GM12878 (cell line): ENCODE data around the gene RFFL. TPM values are rescaled to one million over a fixed set of nuclear protein-coding genes. Genes with fewer than 3 reads are reported as not detected.

Experiments used
- ATF7 ChIP-seq: fragments of 450-650 bp; IDR thresholded peaks from 2 replicates; pipeline ENCODE4 v1.6.1; 2016; ENCODE audit warnings: low read depth, mild to moderate bottlenecking
- CBFB ChIP-seq: IDR thresholded peaks from 2 replicates; pipeline ENCODE4 v1.6.1; 2016; ENCODE audit warnings: antibody characterized with exemption, low read depth
- CEBPB ChIP-seq, 2 experiments: fragments of 150-350 bp in 1 of 2; IDR thresholded peaks; 2 replicates each; pipeline ENCODE4 v1.6.1; 2012 to 2014; ENCODE audit warnings: low read depth in 2 of 2, low read length in 2 of 2, borderline replicate concordance in 1 of 2, inconsistent platforms in 1 of 2
- DPF2 ChIP-seq: fragments of 450-650 bp; IDR thresholded peaks from 2 replicates; pipeline ENCODE4 v1.6.1; 2017; ENCODE audit warnings: mild to moderate bottlenecking
- FOS ChIP-seq: IDR thresholded peaks from 3 replicates; pipeline ENCODE4 v1.6.1; 2011; ENCODE audit warnings: borderline replicate concordance; ENCODE audit not compliant: insufficient read length; ENCODE audit errors: extremely low read depth
- FOXK2 ChIP-seq: fragments of 450-650 bp; IDR thresholded peaks from 2 replicates; pipeline ENCODE4 v1.6.1; 2017; ENCODE audit warnings: mild to moderate bottlenecking, moderate library complexity
- KAT2A ChIP-seq: conservative IDR thresholded peaks from 2 replicates; pipeline ENCODE4 v1.6.1; 2011; ENCODE audit warnings: low read depth, low read length; ENCODE audit not compliant: control insufficient read depth
- MEF2B ChIP-seq: fragments of 450-650 bp; IDR thresholded peaks from 2 replicates; pipeline ENCODE4 v1.6.1; 2018; ENCODE audit warnings: mild to moderate bottlenecking, moderate library complexity; ENCODE audit not compliant: partially characterized antibody, poor library complexity, severe bottlenecking
- MXI1 ChIP-seq: fragments of 150-350 bp; IDR thresholded peaks from 2 replicates; pipeline ENCODE4 v1.6.1; 2011; ENCODE audit warnings: low read depth, mild to moderate bottlenecking, inconsistent platforms, low read length, improper control_type of control experiment
- PRDM15 ChIP-seq: fragments of 450-650 bp; formaldehyde crosslinking; IDR thresholded peaks from 2 replicates; pipeline ENCODE4 v1.4.0; 2020; ENCODE audit warnings: mild to moderate bottlenecking, moderate library complexity
- RELB ChIP-seq: fragments of 450-650 bp; IDR thresholded peaks from 2 replicates; pipeline ENCODE4 v1.6.1; 2017; ENCODE audit warnings: low read depth, mild to moderate bottlenecking, moderate library complexity
- RUNX3 ChIP-seq: IDR thresholded peaks from 2 replicates; pipeline ENCODE4 v1.6.1; 2012; ENCODE audit warnings: low read length, inconsistent platforms
- SMAD1 ChIP-seq: fragments of 450-650 bp; IDR thresholded peaks from 2 replicates; pipeline ENCODE4 v1.6.1; 2018; ENCODE audit warnings: mild to moderate bottlenecking, low read depth; ENCODE audit not compliant: partially characterized antibody
- SRF ChIP-seq, 2 experiments: IDR thresholded peaks; 2 replicates each; pipeline ENCODE4 v1.6.1; 2011; ENCODE audit warnings: low read depth in 2 of 2, low read length in 2 of 2, mild to moderate bottlenecking in 1 of 2, moderate library complexity in 1 of 2
- TCF3 ChIP-seq: IDR thresholded peaks from 2 replicates; pipeline ENCODE4 v1.6.1; 2012; ENCODE audit warnings: low read depth, mild to moderate bottlenecking, low read length, borderline replicate concordance; ENCODE audit not compliant: insufficient read depth
- ZNF24 ChIP-seq: fragments of 450-650 bp; IDR thresholded peaks from 2 replicates; pipeline ENCODE4 v1.6.1; 2017; ENCODE audit warnings: antibody characterized with exemption, mild to moderate bottlenecking
- ZNF274 ChIP-seq: IDR thresholded peaks from one replicate; pipeline ENCODE4 v1.8.0; 2011; ENCODE audit not compliant: insufficient read length, insufficient read depth
- polyA plus RNA-seq, 11 experiments: library from polyadenylated mRNA; depleted of rRNA in 4 of 11; unstranded in 6 of 11; stranded (reverse) in 5 of 11; fragments of >200 nt; fragmentation: Nextera tagmentation in 4 of 11; fragmentation: Illumina TruSeq in 1 of 11; extraction: Ambion mirVana in 4 of 11; extraction: Trizol in 1 of 11; gene quantifications; 1 replicate in 1 of 11; 2 replicates in 10 of 11; pipeline versions ENCODE4 v1.2.1 to v1.2.3, GENCODE V29; 2011 to 2016; ENCODE audit warnings: inconsistent platforms in 2 of 11, missing spikeins in 2 of 11, low read depth in 1 of 11
- total RNA-seq, 4 experiments: library from RNA; depleted of rRNA in 3 of 4; stranded (reverse); fragments of >200 nt in 3 of 4; fragmentation: Illumina TruSeq in 1 of 4; extraction: Trizol in 1 of 4; gene quantifications; 2 replicates each; pipeline versions ENCODE4 v1.2.1 to v1.2.3, GENCODE V29; 2013 to 2021
- TF ChIP-seq, protein P1 (sequence below): fragments of 450-650 bp; formaldehyde crosslinking; IDR thresholded peaks from 2 replicates; pipeline ENCODE4 v1.5.0; 2022; ENCODE audit warnings: mild to moderate bottlenecking, missing genetic modification characterization
- TF ChIP-seq, protein P2 (sequence below): IDR thresholded peaks from 2 replicates; pipeline ENCODE4 v1.6.1; 2012; ENCODE audit warnings: low read depth, low read length, improper control_type of control experiment

RFFL gene
- total and polyA plus RNA-seq, 10 of the 15 experiments (the other 5 are each of a cell fraction or from before 2014, with no cell fraction given): 4.7 to 56.1 (median 26.9) TPM

DNA sequence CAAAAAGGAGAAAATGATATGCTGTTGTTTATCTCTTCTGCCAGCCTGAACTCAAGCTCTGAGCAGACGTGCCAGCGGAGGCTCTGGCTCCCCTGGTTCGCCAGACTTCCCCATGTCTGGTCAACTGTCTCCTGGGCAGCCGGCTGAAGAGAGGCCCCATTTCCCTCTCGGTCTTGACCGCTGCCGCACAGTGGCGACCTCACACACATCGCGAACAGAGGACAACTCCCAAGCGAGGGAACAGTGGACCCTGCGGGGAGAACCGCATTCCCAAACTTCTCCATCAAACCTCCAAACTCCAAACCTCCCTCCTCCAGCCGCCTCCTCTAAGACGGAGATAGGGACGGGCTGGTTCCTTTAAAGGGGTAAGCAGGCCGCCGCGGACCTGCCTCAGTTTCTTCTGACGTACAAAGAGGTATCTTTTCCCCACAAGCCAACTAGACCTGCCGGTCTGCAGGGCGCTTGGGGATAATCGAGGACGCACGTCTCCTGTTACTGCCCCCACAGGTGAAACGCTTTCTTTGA lies 24.9 kb upstream of the RFFL start (continued):
- TF ChIP-seq PRDM15 (CRISPR knock-in tag): no peak
- TF ChIP-seq DPF2: no peak
- no peak for TF ChIP-seq KAT2A
- TF ChIP-seq CEBPB (IDR thresholded peaks at IDR 0.05; ENCODE audit: borderline replicate concordance in 1 of 2, low read depth in 2 of 2, low read length in 2 of 2): no peak
- TF ChIP-seq, protein P1, sequence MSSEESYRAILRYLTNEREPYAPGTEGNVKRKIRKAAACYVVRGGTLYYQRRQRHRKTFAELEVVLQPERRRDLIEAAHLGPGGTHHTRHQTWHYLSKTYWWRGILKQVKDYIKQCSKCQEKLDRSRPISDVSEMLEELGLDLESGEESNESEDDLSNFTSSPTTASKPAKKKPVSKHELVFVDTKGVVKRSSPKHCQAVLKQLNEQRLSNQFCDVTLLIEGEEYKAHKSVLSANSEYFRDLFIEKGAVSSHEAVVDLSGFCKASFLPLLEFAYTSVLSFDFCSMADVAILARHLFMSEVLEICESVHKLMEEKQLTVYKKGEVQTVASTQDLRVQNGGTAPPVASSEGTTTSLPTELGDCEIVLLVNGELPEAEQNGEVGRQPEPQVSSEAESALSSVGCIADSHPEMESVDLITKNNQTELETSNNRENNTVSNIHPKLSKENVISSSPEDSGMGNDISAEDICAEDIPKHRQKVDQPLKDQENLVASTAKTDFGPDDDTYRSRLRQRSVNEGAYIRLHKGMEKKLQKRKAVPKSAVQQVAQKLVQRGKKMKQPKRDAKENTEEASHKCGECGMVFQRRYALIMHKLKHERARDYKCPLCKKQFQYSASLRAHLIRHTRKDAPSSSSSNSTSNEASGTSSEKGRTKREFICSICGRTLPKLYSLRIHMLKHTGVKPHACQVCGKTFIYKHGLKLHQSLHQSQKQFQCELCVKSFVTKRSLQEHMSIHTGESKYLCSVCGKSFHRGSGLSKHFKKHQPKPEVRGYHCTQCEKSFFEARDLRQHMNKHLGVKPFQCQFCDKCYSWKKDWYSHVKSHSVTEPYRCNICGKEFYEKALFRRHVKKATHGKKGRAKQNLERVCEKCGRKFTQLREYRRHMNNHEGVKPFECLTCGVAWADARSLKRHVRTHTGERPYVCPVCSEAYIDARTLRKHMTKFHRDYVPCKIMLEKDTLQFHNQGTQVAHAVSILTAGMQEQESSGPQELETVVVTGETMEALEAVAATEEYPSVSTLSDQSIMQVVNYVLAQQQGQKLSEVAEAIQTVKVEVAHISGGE (CRISPR knock-in tag): no peak
- no peak for TF ChIP-seq SRF (IDR thresholded peaks at IDR 0.05; ENCODE audit: low read depth in 2 of 2, low read length in 2 of 2)
- TF ChIP-seq CBFB: peak; percentile 72; the same call in 1 of the 2 replicates
- TF ChIP-seq FOXK2: no peak
- TF ChIP-seq ATF7: no peak
- TF ChIP-seq TCF3: no peak
- TF ChIP-seq RELB: peak; percentile 86
- TF ChIP-seq MXI1: no peak
- no peak for TF ChIP-seq ZNF24
- TF ChIP-seq, protein P2, sequence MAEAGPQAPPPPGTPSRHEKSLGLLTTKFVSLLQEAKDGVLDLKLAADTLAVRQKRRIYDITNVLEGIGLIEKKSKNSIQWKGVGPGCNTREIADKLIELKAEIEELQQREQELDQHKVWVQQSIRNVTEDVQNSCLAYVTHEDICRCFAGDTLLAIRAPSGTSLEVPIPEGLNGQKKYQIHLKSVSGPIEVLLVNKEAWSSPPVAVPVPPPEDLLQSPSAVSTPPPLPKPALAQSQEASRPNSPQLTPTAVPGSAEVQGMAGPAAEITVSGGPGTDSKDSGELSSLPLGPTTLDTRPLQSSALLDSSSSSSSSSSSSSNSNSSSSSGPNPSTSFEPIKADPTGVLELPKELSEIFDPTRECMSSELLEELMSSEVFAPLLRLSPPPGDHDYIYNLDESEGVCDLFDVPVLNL: no peak
- peak; percentile 77 for TF ChIP-seq SMAD1
- no peak for TF ChIP-seq ZNF274
- no peak for TF ChIP-seq RUNX3
- no peak for TF ChIP-seq MEF2B
- TF ChIP-seq FOS: no peak
